Calu3 (cell line): ENCODE results near the gene OCA2. TPM values are rescaled to one million over a fixed set of nuclear protein-coding genes. Genes with fewer than 3 reads are reported as not detected.

Experiments
- BruUV-seq: library from RNA; stranded (reverse); fragments of 400-500 nt; replicated peaks from 2 replicates; lab custom pipeline; 2021; lab: Mats Ljungman, UMichigan
- CTCF ChIA-PET: fragments of 300-600 bp; sonication (Branson Sonifier 250); formaldehyde crosslinking; loops from one replicate; lab custom pipeline; 2022; ENCODE audit warnings: antibody characterized with exemption; lab: Charles Lee
- DNase-seq: peaks from one replicate; pipeline ENCODE4 v3.0.0; 2022
- H3K27ac Mint-ChIP-seq: one replicate; pipeline ENCODE4 v1.8.0; 2022; ENCODE audit warnings: mixed read lengths; ENCODE audit not compliant: unreplicated experiment
- H3K27me3 Mint-ChIP-seq: one replicate; pipeline ENCODE4 v1.8.0; 2022; ENCODE audit warnings: mixed read lengths; ENCODE audit not compliant: unreplicated experiment
- H3K36me3 Mint-ChIP-seq: one replicate; pipeline ENCODE4 v1.8.0; 2022; ENCODE audit warnings: mild to moderate bottlenecking, moderate library complexity, mixed read lengths; ENCODE audit not compliant: insufficient read depth, unreplicated experiment
- H3K4me1 Mint-ChIP-seq: one replicate; pipeline ENCODE4 v1.8.0; 2022; ENCODE audit warnings: mild to moderate bottlenecking, low read depth, mixed read lengths; ENCODE audit not compliant: unreplicated experiment
- H3K4me3 Mint-ChIP-seq: one replicate; pipeline ENCODE4 v1.8.0; 2022; ENCODE audit warnings: mild to moderate bottlenecking, low read depth, moderate library complexity, mixed read lengths; ENCODE audit not compliant: unreplicated experiment
- H3K9me3 Mint-ChIP-seq: one replicate; pipeline ENCODE4 v1.8.0; 2022; ENCODE audit warnings: low read depth, mixed read lengths; ENCODE audit not compliant: unreplicated experiment
- intact Hi-C: fragments of 100-400 bp; cut with micrococcal nuclease; formaldehyde crosslinking; loops from one replicate; pipeline ENCODE4 v1.10.0; 2022; ENCODE audit not compliant: unreplicated experiment
- total RNA-seq: library from RNA; stranded (reverse); gene quantifications from 2 replicates; pipeline ENCODE4 v1.2.3, GENCODE V29; 2022
- TF ChIP-seq, protein P1 (sequence below): fragments of 200-600 bp; IDR thresholded peaks from one replicate; pipeline ENCODE4 v1.8.0; 2022; ENCODE audit warnings: antibody characterized with exemption; ENCODE audit not compliant: unreplicated experiment

The OCA2 gene
- total RNA-seq, 1 experiment from 2014 or later: not detected

DNA sequence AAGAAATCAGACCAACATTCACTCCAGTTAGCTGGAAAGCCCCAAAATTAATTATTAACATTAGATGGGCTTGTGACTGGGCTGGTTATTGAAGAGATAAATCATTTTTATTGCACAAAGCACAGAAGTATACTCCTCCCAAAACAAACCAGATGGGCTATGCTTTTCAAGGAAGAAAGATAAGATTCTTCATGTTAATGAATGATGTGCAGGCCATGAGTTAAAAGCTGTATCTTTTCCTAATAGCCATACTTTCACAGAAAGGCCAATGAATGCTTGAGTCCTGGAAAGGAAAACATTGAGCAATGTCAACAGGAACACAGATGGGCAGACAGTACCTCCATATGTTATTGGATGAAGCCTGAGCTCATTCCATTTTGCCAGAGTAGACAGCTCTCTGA is 55.4 kb downstream of the OCA2 start:
- BruUV-seq: no TSS peak
- no peak overlapping the region for H3K4me3 Mint-ChIP-seq
- no peak overlapping the region for H3K27ac Mint-ChIP-seq
- H3K27me3 Mint-ChIP-seq: no peaks in the 10 kb centered on the region
- H3K4me1 Mint-ChIP-seq: no peaks in the 10 kb centered on the region
- CTCF ChIA-PET: no interaction called here
- intact Hi-C loops: no loop called here
- TF ChIP-seq, protein P1, sequence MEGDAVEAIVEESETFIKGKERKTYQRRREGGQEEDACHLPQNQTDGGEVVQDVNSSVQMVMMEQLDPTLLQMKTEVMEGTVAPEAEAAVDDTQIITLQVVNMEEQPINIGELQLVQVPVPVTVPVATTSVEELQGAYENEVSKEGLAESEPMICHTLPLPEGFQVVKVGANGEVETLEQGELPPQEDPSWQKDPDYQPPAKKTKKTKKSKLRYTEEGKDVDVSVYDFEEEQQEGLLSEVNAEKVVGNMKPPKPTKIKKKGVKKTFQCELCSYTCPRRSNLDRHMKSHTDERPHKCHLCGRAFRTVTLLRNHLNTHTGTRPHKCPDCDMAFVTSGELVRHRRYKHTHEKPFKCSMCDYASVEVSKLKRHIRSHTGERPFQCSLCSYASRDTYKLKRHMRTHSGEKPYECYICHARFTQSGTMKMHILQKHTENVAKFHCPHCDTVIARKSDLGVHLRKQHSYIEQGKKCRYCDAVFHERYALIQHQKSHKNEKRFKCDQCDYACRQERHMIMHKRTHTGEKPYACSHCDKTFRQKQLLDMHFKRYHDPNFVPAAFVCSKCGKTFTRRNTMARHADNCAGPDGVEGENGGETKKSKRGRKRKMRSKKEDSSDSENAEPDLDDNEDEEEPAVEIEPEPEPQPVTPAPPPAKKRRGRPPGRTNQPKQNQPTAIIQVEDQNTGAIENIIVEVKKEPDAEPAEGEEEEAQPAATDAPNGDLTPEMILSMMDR: no peak
- H3K9me3 Mint-ChIP-seq: peaks cover 3% of the 10 kb centered on the region
- H3K36me3 Mint-ChIP-seq: no peaks in the 10 kb centered on the region
- no peak for DNase-seq

DNA sequence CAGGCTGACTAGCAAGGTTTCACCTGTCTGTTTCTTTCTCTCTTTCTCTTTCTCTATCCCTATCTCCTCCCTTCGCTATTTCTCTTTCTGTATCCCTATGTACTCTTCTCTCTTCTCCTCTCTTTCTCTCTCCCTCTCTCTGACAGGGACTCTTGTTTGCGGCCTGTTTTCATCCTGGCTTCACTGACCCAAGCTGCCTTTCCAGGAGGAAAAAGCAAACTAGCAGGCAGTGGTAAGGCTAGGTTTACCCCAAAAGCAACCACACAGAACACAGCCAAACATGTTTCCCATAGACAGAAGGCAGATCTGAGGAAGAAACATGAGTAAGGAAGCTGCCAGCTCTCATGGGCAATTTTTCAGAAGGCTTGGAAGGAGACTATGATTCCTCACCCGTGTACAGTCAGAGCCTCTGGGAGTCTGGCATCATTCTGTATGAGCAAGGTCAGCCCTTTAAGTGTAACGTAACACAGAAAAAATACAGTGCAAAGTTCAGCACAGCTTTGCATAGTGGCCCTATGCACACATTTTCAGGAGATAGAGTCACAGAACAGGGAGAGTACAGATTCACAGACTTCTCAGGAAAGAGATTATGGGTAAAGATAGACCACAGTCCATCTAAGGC is 61.0 kb downstream of the OCA2 start:
- Mint-ChIP-seq H3K27me3 (no peaks in the 10 kb centered on the region), H3K9me3 (peaks cover 5% of the 10 kb centered on the region), H3K4me1 (no peaks in the 10 kb centered on the region), H3K4me3 (no peak overlapping the region), H3K36me3 (no peaks in the 10 kb centered on the region), H3K27ac (no peak overlapping the region)
- BruUV-seq: no TSS peak
- CTCF ChIA-PET: no interaction called here
- TF ChIP-seq, protein P1: no peak
- no peak for DNase-seq
- intact Hi-C loops: no loop called here

DNA sequence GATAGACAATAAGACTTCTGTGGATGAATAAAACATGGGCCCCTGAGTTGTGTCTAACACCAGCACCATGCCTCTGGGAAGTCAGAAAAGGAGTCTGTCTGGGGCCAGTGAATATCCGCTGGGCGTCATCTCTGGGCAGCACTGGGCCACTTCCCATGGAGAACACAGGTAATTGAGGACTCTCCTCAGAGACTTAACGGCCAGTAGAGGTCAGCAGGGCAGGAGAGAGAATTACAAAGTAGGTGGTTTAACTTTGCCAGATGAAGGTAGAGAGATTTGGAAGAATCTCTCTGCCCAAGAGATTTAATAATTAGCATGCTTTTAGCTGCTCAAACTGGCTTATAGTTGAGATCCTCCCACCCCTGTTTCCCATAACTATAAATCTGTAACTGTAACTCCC is 65.7 kb downstream of the OCA2 start:
- H3K9me3 Mint-ChIP-seq: peaks cover 2% of the 10 kb centered on the region
- intact Hi-C loops: no loop called here
- no peaks in the 10 kb centered on the region for H3K27me3 Mint-ChIP-seq
- TF ChIP-seq, protein P1: no peak
- DNase-seq: no peak
- H3K27ac Mint-ChIP-seq: no peak overlapping the region
- no peaks in the 10 kb centered on the region for H3K36me3 Mint-ChIP-seq
- no TSS peak for BruUV-seq
- CTCF ChIA-PET: no interaction called here
- no peaks in the 10 kb centered on the region for H3K4me1 Mint-ChIP-seq
- no peak overlapping the region for H3K4me3 Mint-ChIP-seq

DNA sequence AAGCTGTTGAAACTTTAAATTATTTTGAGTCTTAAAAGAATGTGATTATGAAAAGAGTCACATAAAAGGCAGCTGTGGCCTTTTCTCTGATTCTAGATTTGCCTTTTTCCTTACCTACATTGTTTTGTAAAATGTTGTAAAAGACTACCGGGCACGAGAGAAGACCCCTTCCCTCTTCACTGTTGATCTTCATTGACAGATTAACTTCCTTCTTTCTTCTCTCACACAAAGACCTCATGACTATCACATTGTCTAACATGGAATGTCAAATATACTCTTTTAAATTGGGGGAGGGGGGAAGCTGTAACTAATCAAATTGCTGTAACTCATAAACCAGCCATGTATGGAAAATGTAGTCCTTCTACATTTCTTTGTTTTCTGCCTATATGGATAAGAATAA is 68.3 kb downstream of the OCA2 start:
- DNase-seq: no peak
- no peak overlapping the region for H3K4me3 Mint-ChIP-seq
- H3K27ac Mint-ChIP-seq: no peak overlapping the region
- H3K9me3 Mint-ChIP-seq: no peaks in the 10 kb centered on the region
- no peaks in the 10 kb centered on the region for H3K27me3 Mint-ChIP-seq
- H3K36me3 Mint-ChIP-seq: no peaks in the 10 kb centered on the region
- intact Hi-C loops: no loop called here
- no peaks in the 10 kb centered on the region for H3K4me1 Mint-ChIP-seq
- TF ChIP-seq, protein P1: no peak
- CTCF ChIA-PET: no interaction called here
- BruUV-seq: no TSS peak
